HTERT RPE-1 (cell line): ENCODE results near the gene COQ7.

Experiments
- in situ Hi-C: fragments of 300-500 bp; cut with MboI; formaldehyde crosslinking; loops from 4 replicates; pipeline ENCODE4 v1.14.3; 2020; ENCODE audit warnings: low sequenced_read_pairs

Gene COQ7

GRCh38 chr16:19110537-19111360 lies 43.3 kb downstream of the COQ7 start:
- in situ Hi-C loops: no loop called here

GRCh38 chr16:19112099-19112407 lies 44.6 kb downstream of the COQ7 start:
- in situ Hi-C loops: no loop called here

GRCh38 chr16:19113577-19114358 lies 46.4 kb downstream of the COQ7 start, which contains the start of gene ITPRIPL2:
Gene ITPRIPL2, plus strand, starts transcription at chr16:19113964. Its CDS starts 498 bp downstream, at chr16:19114462.
- in situ Hi-C loops: no loop called here

DNA sequence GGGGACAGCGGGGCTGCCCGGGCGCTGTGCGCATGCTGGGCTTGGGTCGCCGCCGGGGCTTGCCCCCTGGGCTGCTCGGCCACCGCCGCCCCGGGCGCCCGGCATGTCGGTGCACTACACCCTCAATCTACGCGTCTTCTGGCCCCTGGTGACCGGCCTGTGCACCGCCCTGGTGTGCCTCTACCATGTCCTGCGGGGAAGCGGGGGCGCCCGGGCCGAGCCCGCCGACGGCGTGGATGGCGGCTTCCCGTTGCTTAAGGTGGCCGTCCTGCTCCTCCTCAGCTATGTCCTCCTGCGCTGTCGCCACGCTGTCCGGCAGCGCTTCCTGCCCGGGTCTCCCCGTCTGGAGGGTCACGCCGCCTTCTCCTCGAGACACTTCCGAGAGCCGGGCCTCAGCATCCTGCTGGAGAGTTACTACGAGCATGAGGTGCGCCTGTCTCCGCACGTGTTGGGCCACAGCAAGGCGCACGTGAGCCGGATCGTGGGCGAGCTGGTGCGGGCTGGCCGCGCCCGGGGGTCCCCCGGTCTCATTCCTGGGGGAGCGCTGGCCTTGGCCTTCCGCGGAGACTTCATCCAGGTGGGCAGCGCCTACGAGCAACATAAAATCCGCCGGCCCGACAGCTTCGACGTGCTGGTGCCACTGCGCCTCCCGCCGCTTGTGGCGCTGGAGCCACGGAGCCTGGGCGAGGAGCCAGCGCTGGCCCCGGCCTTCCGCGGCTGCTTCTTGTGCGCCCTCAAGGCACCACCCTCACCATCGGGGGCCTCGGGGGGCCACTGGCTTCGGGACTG lies 47.1 kb downstream of the COQ7 start:
- in situ Hi-C loops: no loop called here

DNA sequence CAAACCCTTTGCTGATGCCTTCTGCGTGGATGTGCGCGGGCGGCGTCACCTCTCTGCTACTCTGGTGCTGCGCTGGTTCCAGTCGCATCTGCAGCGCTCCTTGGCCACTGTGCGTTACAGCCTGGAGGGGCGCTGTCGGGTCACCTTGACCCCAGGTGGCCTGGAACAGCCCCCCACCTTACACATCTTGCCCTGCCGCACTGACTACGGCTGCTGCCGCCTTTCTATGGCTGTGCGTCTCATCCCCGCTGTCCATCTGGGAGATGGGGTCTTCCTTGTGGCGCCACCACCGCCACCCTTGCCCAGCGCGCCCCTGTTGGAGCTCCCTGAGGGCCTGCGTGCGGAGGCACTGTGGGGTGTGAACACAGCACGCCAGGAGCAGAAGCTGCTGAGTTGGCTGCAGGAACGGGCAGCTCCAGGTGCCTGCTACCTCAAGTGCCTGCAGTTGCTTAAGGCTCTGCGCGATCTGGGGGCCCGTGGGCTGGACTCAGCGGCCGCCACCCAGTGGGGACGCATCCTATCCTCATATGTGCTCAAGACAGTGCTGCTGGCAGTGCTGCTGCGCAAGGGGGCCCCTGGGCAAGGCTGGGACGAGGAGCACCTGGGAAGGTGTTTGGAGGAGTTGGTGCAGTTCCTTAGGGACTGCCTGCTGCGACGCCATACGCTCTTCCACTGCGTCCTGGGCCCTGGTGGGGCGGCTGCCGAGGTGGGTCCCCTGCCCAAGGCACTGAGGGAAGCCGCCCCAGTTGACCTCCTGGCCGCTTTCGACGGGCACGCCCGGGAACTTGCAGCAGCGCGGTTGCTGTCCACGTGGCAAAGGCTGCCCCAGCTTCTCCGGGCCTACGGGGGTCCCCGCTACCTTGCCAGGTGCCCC lies 48.0 kb downstream of the COQ7 start:
- in situ Hi-C loops: no loop called here

DNA sequence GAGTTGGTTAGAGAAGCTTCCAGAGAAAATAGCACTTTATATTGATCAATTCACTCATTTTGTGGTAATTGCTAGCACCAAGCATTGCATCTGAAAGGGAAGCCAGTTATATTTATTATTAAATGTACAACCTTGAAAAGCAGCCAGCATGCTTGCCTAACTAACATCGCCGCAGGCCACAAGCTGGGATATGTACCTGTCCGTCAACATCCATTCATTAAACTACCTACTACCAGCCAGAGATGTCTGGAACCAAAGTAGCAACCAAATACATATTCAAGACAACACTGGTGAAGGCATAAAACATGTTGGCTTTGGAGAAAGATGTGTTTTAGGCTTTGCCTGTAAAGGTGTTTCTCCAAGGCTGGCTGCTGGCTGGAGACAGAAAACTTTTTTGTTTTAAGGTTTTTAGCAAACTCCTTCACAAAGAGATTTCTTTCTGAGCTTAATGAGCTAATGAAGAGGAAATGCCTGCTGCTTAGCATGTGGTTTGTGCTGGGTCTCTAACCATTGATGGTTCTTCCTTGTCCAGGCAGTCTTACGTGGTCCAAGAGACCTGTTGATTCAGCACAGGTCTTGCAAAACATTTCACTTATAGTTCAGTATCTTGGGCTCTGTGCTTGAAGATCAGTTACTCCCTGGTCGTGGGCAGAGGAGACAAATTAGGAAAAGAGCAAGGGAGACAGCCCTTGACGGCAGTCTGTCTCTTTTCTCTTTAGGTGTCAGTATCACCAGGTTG lies 49.5 kb downstream of the COQ7 start:
- in situ Hi-C loops: no loop called here

DNA sequence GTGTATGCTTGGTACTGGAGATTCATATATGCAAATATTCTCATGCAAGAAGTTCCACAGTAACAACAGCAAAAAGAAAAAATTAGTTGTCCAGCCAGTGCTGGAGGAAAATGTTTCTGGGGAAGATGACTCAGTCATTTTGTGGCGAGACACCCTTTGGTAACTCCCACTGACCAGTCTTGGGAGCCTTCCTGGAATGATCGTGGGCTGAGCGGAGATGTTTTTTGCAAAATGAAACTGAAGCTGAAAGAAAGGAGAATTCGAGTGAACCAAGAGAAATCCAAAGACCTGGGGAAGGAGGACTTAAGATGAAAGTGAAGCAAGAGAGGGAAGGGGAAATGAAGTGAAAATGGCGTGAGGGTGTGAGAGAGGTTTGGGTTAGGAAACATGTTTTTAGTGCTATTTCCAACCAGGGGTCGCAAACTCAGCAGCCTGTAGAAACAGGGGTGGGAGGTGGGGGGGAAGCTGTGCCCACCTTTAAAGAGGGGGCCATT lies 51.6 kb downstream of the COQ7 start:
- in situ Hi-C loops: no loop called here

DNA sequence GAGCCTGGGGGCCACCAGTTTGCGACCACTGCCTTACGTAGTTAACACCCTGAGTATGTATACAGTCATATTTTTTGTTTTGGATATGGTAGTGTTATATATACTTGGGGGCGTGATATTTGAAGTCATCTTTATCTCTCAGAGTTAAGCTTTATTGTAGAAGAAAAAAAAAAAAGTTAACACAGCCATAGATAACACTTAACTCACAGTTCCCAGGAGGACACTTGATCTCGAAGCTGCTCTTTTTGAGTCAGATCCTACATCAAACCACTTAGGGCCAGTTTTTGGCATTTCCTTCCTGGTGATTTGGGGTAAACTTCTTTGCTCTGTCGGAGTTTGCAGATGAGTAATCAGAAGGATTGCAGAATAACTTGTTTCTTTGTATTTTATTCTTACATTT lies 52.1 kb downstream of the COQ7 start:
- in situ Hi-C loops: no loop called here

GRCh38 chr16:19123535-19124178 lies 56.2 kb downstream of the COQ7 start:
- in situ Hi-C loops: no loop called here

- in situ Hi-C loops: no loop called here
Measured at GRCh38 chr16:19126300-19126699, 58.9 kb downstream of the COQ7 start.

GRCh38 chr16:19127205-19127604 lies 59.8 kb downstream of the COQ7 start:
- in situ Hi-C loops: no loop called here

- in situ Hi-C loops: no loop called here
Measured at GRCh38 chr16:19127674-19128131, 60.3 kb downstream of the COQ7 start.

DNA sequence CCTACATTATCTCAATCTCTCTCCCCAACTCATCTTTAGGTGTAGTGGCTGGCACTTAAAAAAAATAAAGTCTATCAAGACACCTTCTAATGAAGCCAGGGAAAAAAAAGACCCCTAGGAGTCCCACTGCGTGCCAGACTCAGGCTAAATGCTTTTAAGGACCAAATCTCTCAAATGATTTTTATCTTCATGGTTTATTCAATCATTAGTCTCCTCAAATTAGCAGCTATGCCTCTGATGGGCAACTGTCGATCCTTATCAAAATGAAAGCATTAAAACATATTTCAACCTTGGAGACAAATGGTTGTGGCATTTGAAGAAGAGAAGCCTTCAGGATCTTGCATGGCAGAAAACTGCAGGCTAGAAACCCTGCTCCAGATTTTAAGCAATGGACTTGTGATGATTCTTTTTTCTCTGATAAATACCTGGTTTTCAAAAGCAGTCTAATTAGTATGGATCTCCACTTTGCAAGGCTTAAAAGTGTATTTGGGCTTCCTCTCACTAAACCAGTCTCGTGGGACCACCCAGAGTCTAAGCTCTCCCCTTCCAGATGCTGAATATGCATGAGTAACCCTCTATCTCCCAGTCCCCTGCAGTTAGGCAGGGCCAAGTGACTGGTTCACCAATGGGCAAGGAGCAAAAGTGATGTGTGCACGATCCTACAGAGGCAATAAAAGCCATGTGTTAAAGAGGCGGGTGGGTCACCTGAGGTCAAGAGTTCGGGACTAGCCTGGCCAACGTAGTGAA lies 61.2 kb downstream of the COQ7 start:
- in situ Hi-C loops: no loop called here
